A549 (cell line): ENCODE data around the gene STARD13.

ENCODE experiments used
- CTCF ChIP-seq: fragments of >200 bp; sonication (Bioruptor Twin); formaldehyde crosslinking; IDR thresholded peaks from 3 replicates; pipeline ENCODE4 v1.5.1; 2016
- EP300 ChIP-seq, 2 experiments: fragments of >200 bp; sonication (Bioruptor Twin); formaldehyde crosslinking; IDR thresholded peaks; 2 replicates in 1 of 2; 3 replicates in 1 of 2; pipeline ENCODE4 v1.6.1; 2016 to 2017
- NR3C1 ChIP-seq: fragments of >200 bp; sonication (Bioruptor Twin); formaldehyde crosslinking; IDR thresholded peaks from 3 replicates; pipeline ENCODE4 v1.6.1; 2017
- POLR2A ChIP-seq: IDR thresholded peaks from 2 replicates; pipeline ENCODE4 v1.6.1; 2012; ENCODE audit warnings: mild to moderate bottlenecking, low read length
- RAD21 ChIP-seq, 2 experiments: fragments of >200 bp in 1 of 2; sonication (Bioruptor Twin) in 1 of 2; formaldehyde crosslinking in 1 of 2; IDR thresholded peaks in 1 of 2; conservative IDR thresholded peaks in 1 of 2; 2 replicates in 1 of 2; 3 replicates in 1 of 2; pipeline ENCODE4 v1.6.1; 2012 to 2018; ENCODE audit warnings: inconsistent platforms in 1 of 2
- SREBF2 ChIP-seq: fragments of 450-650 bp; IDR thresholded peaks from 2 replicates; pipeline ENCODE4 v1.6.1; 2014; ENCODE audit warnings: mild to moderate bottlenecking, moderate library complexity

- TF ChIP-seq SREBF2 (no peak), EP300 (IDR thresholded peaks at IDR 0.05) (no peak), NR3C1 (no peak), POLR2A (no peak), CTCF (no peak), RAD21 (conservative IDR thresholded peaks at IDR 0.05 in 1 of 2, IDR thresholded peaks at IDR 0.05 in 1 of 2) (no peak)
These were observed 226.7 kb downstream of the STARD13 start for GRCh38 chr13:33058776-33059327.
